HG03108 (cell line): ENCODE results near the gene MARS1.
"Not testable (repeated sequence)": the region's sequence is repeated elsewhere in the genome, so short reads cannot be mapped to it uniquely, and the experiment has no call there.

Experiments
- ATAC-seq: cut with Tn5 transposase; IDR thresholded peaks from one replicate; pipeline ENCODE4 v1.9.1; 2021; ENCODE audit warnings: moderate library complexity; ENCODE audit not compliant: unreplicated experiment

MARS1 gene

GRCh38 chr12:57547288-57548012, 59.6 kb downstream of the MARS1 start:
- no peak for ATAC-seq

GRCh38 chr12:57548013-57548315, 60.1 kb downstream of the MARS1 start:
- ATAC-seq = no peak

GRCh38 chr12:57548488-57548887, 60.6 kb downstream of the MARS1 start:
- no peak for ATAC-seq

GRCh38 chr12:57549203-57549908, 61.5 kb downstream of the MARS1 start:
- ATAC-seq = no peak

- ATAC-seq = no peak
These were observed 62.2 kb downstream of the MARS1 start, which contains the start of gene KIF5A for GRCh38 chr12:57549909-57550640. Gene KIF5A, plus strand, starts transcription at chr12:57550044. Its CDS starts 228 bp downstream, at chr12:57550272.

GRCh38 chr12:57550641-57551549, 63.0 kb downstream of the MARS1 start:
- ATAC-seq = no peak

- ATAC-seq = no peak
These were observed 63.9 kb downstream of the MARS1 start for GRCh38 chr12:57551637-57552305.

- no peak for ATAC-seq
These were observed 64.4 kb downstream of the MARS1 start for GRCh38 chr12:57552306-57552651.

- ATAC-seq = no peak
These were observed 65.0 kb downstream of the MARS1 start for GRCh38 chr12:57552835-57553313.

GRCh38 chr12:57553343-57554202, 65.7 kb downstream of the MARS1 start:
- ATAC-seq = no peak

GRCh38 chr12:57554453-57554852, 66.6 kb downstream of the MARS1 start:
- no peak for ATAC-seq

- ATAC-seq = no peak
These were observed 67.0 kb downstream of the MARS1 start for GRCh38 chr12:57554897-57555296.

GRCh38 chr12:57558864-57559263, 71.0 kb downstream of the MARS1 start:
- no peak for ATAC-seq

- no peak for ATAC-seq
These were observed 72.6 kb downstream of the MARS1 start for GRCh38 chr12:57560516-57560915.

GRCh38 chr12:57561117-57561516, 73.2 kb downstream of the MARS1 start:
- ATAC-seq = not testable (repeated sequence)

- ATAC-seq = no peak
These were observed 75.5 kb downstream of the MARS1 start for GRCh38 chr12:57563358-57563757.

- ATAC-seq = no peak
These were observed 76.4 kb downstream of the MARS1 start for GRCh38 chr12:57564178-57564740.
